Mucosa of descending colon (tissue), 3 donors: Measurements from ENCODE around the gene CCP110. TPM values are rescaled to one million over a fixed set of nuclear protein-coding genes. Genes with fewer than 3 reads are reported as not detected.

Source experiments
- ATAC-seq: fragments of 200-7000 bp; cut with Tn5 transposase; one replicate; pipeline ENCODE4 v1.9.1; 2020; ENCODE audit warnings: mild to moderate bottlenecking, moderate library complexity
- DNase-seq, 3 donors: peaks; one replicate each; pipeline ENCODE4 v3.0.0-alpha.2; 2020
- H3K36me3 ChIP-seq: fragments of 200-600 bp; one replicate; pipeline ENCODE4 v1.8.0; 2021; ENCODE audit warnings: low read depth, mild to moderate bottlenecking
- H3K4me1 ChIP-seq: fragments of 200-600 bp; one replicate; pipeline ENCODE4 v1.8.0; 2021; ENCODE audit warnings: low read depth, mild to moderate bottlenecking
- H3K4me3 ChIP-seq: fragments of 200-600 bp; one replicate; pipeline ENCODE4 v1.8.0; 2021; ENCODE audit warnings: mild to moderate bottlenecking
- H3K9me3 ChIP-seq: fragments of 200-600 bp; one replicate; pipeline ENCODE4 v1.8.0; 2021; ENCODE audit warnings: mild to moderate bottlenecking
- CTCF ChIP-seq: fragments of 200-600 bp; IDR thresholded peaks from one replicate; pipeline ENCODE4 v1.8.0; 2022; ENCODE audit warnings: antibody characterized with exemption, mild to moderate bottlenecking
- intact Hi-C, 2 donors: fragments of 100-400 bp; cut with DNase I in 1 of 2; cut with micrococcal nuclease in 1 of 2; formaldehyde crosslinking; loops; one replicate each; pipeline versions ENCODE4 v1.11.0 to v1.11.1; 2022; cut with DNase I, micrococcal nuclease
- long read RNA-seq, 2 donors: library from polyadenylated mRNA; unstranded; transcript quantifications; one replicate each; pipeline ENCODE4 v2.0.0, GENCODE V29; 2019 to 2021
- total RNA-seq, 3 donors: library from RNA; stranded (reverse); fragmentation: NEBNext Ultra II Directional in 2 of 3; extraction: Animal tissue kit (Norgen Biotek cat#: 25700) in 2 of 3; gene quantifications; one replicate each; pipeline versions ENCODE4 v1.2.1 to v1.2.4, GENCODE V29; 2021 to 2023
- donor health status: DM: no; HTN: no; CAD: no; lungs with moderate emphysema.
- donor health status: DM: no; HTN: no; CAD: no.
- donor health status: DM: no; HTN: yes; CAD: no.

CCP110 gene
- 10 to 100 TPM in 1 of 3 donors, 1 to 10 TPM in 2; 9.0 to 22.5 (median 9.6) TPM for total RNA-seq
- long read RNA-seq, donor 1, full-length matches to known transcripts: 2 of 12 reads
- long read RNA-seq, donor 1, partial matches to known transcripts: 6 of 12 reads
- long read RNA-seq, donor 1, other reads (novel, unspliced or antisense): 4 of 12 reads
- long read RNA-seq, donor 2: 0 reads

GRCh38 chr16:19523559-19524355, at the start of gene CCP110:
TSS of gene CCP110 (plus strand) at chr16:19523942. CDS start at chr16:19527882, 3,940 bp downstream.
- TF ChIP-seq CTCF: no peak
- peak; percentile 86 for ATAC-seq
- peak; percentile 96 to 98 (median 97) for DNase-seq
- peaks cover 23% of the 10 kb centered on the region for H3K4me1 ChIP-seq
- peak within 1 kb of the TSS; percentile 52 for H3K4me3 ChIP-seq
- H3K36me3 ChIP-seq: no peaks in the 10 kb centered on the region
- intact Hi-C loops: no loop called here
- no peaks in the 10 kb centered on the region for H3K9me3 ChIP-seq

GRCh38 chr16:19474617-19475016, 49.1 kb upstream of the CCP110 start:
- no peak for TF ChIP-seq CTCF
- ATAC-seq (no peak), DNase-seq (no peak)
- Histone ChIP-seq H3K4me3 (no peak overlapping the region), H3K4me1 (no peaks in the 10 kb centered on the region), H3K36me3 (no peaks in the 10 kb centered on the region), H3K9me3 (no peaks in the 10 kb centered on the region)
- intact Hi-C loops: no loop called here

GRCh38 chr16:19478505-19478904, 45.2 kb upstream of the CCP110 start:
- DNase-seq (no peak), ATAC-seq (no peak)
- intact Hi-C loops: no loop called here
- H3K9me3 ChIP-seq: no peaks in the 10 kb centered on the region
- no peak overlapping the region for H3K4me3 ChIP-seq
- H3K36me3 ChIP-seq: no peaks in the 10 kb centered on the region
- TF ChIP-seq CTCF: no peak
- H3K4me1 ChIP-seq: no peaks in the 10 kb centered on the region

GRCh38 chr16:19479302-19479721, 44.4 kb upstream of the CCP110 start:
- no peaks in the 10 kb centered on the region for H3K4me1 ChIP-seq
- DNase-seq (no peak), ATAC-seq (no peak)
- H3K9me3 ChIP-seq: no peaks in the 10 kb centered on the region
- H3K4me3 ChIP-seq: no peak overlapping the region
- intact Hi-C loops: no loop called here
- H3K36me3 ChIP-seq: no peaks in the 10 kb centered on the region
- no peak for TF ChIP-seq CTCF

GRCh38 chr16:19481296-19481695, 42.4 kb upstream of the CCP110 start:
- intact Hi-C loops: no loop called here
- H3K4me1 ChIP-seq: no peaks in the 10 kb centered on the region
- H3K9me3 ChIP-seq: no peaks in the 10 kb centered on the region
- DNase-seq: no peak
- no peaks in the 10 kb centered on the region for H3K36me3 ChIP-seq
- ATAC-seq: no peak
- TF ChIP-seq CTCF: no peak
- H3K4me3 ChIP-seq: no peak overlapping the region
